Non-pigmented ciliary epithelial cell (primary cell): ENCODE results near the gene GBA2.
A peak's percentile ranks its signal among the peaks of the same experiment; 100 is the strongest.

ENCODE experiments used
- DNase-seq: peaks from one replicate; pipeline ENCODE4 v3.0.0-alpha.2; 2010; ENCODE audit warnings: low read depth

Gene GBA2

GRCh38 chr9:35763803-35764202 lies 14.8 kb upstream of the GBA2 start:
- no peak for DNase-seq

GRCh38 chr9:35763181-35763580 lies 14.2 kb upstream of the GBA2 start:
- no peak for DNase-seq

- peak; percentile 47 for DNase-seq
Observed at GRCh38 chr9:35760651-35761050, 11.6 kb upstream of the GBA2 start.

- no peak for DNase-seq
Observed at GRCh38 chr9:35759795-35760194, 10.8 kb upstream of the GBA2 start.

- no peak for DNase-seq
Observed at GRCh38 chr9:35758475-35759050, 9.5 kb upstream of the GBA2 start.

GRCh38 chr9:35757892-35758275 lies 8.9 kb upstream of the GBA2 start:
- DNase-seq: no peak

- DNase-seq: no peak
Observed at GRCh38 chr9:35757226-35757891, 8.3 kb upstream of the GBA2 start.

- DNase-seq: no peak
Observed at GRCh38 chr9:35756275-35757225, 7.5 kb upstream of the GBA2 start.

- DNase-seq: no peak
Observed at GRCh38 chr9:35755071-35755470, 6.0 kb upstream of the GBA2 start.

GRCh38 chr9:35754264-35754663 lies 5.2 kb upstream of the GBA2 start, which contains the start of gene MSMP:
TSS of gene MSMP (minus strand) at chr9:35754276. CDS start at chr9:35754129, 147 bp downstream.
- no peak for DNase-seq

GRCh38 chr9:35753466-35753865 lies 4.4 kb upstream of the GBA2 start:
- DNase-seq: no peak

GRCh38 chr9:35750256-35750531 lies 1.2 kb upstream of the GBA2 start:
- DNase-seq: no peak

GRCh38 chr9:35749515-35750255 lies 657 bp upstream of the GBA2 start:
- no peak for DNase-seq

GRCh38 chr9:35748242-35748857 lies 678 bp downstream of the GBA2 start:
- DNase-seq: no peak

GRCh38 chr9:35746583-35746982 lies 2.4 kb downstream of the GBA2 start:
- DNase-seq: no peak

GRCh38 chr9:35745569-35745968 lies 3.5 kb downstream of the GBA2 start:
- no peak for DNase-seq

GRCh38 chr9:35743880-35744518 lies 5.0 kb downstream of the GBA2 start:
- no peak for DNase-seq

GRCh38 chr9:35743452-35743851 lies 5.6 kb downstream of the GBA2 start:
- no peak for DNase-seq

GRCh38 chr9:35741740-35742139 lies 7.3 kb downstream of the GBA2 start:
- DNase-seq: no peak

GRCh38 chr9:35740243-35740642 lies 8.8 kb downstream of the GBA2 start:
- no peak for DNase-seq

- DNase-seq: no peak
Observed at GRCh38 chr9:35738924-35739323, 10.1 kb downstream of the GBA2 start.

- DNase-seq: no peak
Observed at GRCh38 chr9:35738186-35738585, 10.8 kb downstream of the GBA2 start.
